MM.1S (cell line): ENCODE results near the gene PLCZ1.

Source experiments
- CTCF ChIP-seq: fragments of 300-600 bp; sonication (generic); IDR thresholded peaks from 2 replicates; pipeline ENCODE4 v1.5.1; 2016; ENCODE audit warnings: antibody characterized with exemption, low read length, mixed read lengths
- EZH2 ChIP-seq: fragments of 300-600 bp; sonication (generic); optimal IDR thresholded peaks from 2 replicates; pipeline ENCODE3; 2017; ENCODE audit warnings: low read depth, mild to moderate bottlenecking, antibody characterized with exemption, low read length, mixed read lengths
- EZH2phosphoT487 ChIP-seq: fragments of 300-600 bp; sonication (generic); IDR thresholded peaks from 2 replicates; pipeline ENCODE4 v1.6.1; 2018; ENCODE audit warnings: antibody characterized with exemption, low read length

GRCh38 chr12:18720690-18721089 lies 17.1 kb downstream of the PLCZ1 start:
- TF ChIP-seq CTCF = no peak
- no peak for TF ChIP-seq EZH2
- no peak for TF ChIP-seq EZH2phosphoT487
